HEK293T (cell line): ENCODE results near the gene RIMS1.

Experiments
- CTCF ChIA-PET: fragments of 350-600 bp; formaldehyde crosslinking; extraction: SDS; loops from one replicate; lab custom pipeline; 2021; ENCODE audit warnings: antibody characterized with exemption, inconsistent platforms; lab: Yijun Ruan, JAX
- POLR2A ChIA-PET: fragments of 350-600 bp; formaldehyde crosslinking; extraction: SDS; loops from one replicate; lab custom pipeline; 2020; ENCODE audit warnings: antibody characterized with exemption, inconsistent platforms; lab: Yijun Ruan, JAX
- DNase-seq: peaks from one replicate; pipeline ENCODE4 v3.0.0; 2012; ENCODE audit warnings: mixed read lengths; ENCODE audit errors: extremely low spot score
- ARNT ChIP-seq: fragments of 450-650 bp; IDR thresholded peaks from 2 replicates; pipeline ENCODE4 v1.6.1; 2017; ENCODE audit warnings: mild to moderate bottlenecking
- BHLHE40 ChIP-seq: fragments of 450-650 bp; IDR thresholded peaks from 2 replicates; pipeline ENCODE4 v1.6.1; 2016; ENCODE audit warnings: mild to moderate bottlenecking, moderate library complexity, borderline replicate concordance
- CTBP1 ChIP-seq: fragments of 450-650 bp; IDR thresholded peaks from 2 replicates; pipeline ENCODE4 v1.6.1; 2016; ENCODE audit warnings: borderline replicate concordance
- ELF4 ChIP-seq: fragments of 450-650 bp; IDR thresholded peaks from 2 replicates; pipeline ENCODE4 v1.6.1; 2017; ENCODE audit warnings: antibody characterized with exemption
- FOXA1 ChIP-seq: fragments of 450-650 bp; IDR thresholded peaks from 2 replicates; pipeline ENCODE4 v1.6.1; 2016; ENCODE audit warnings: mild to moderate bottlenecking
- FOXK2 ChIP-seq: fragments of 450-650 bp; IDR thresholded peaks from 2 replicates; pipeline ENCODE4 v1.6.1; 2016; ENCODE audit warnings: mild to moderate bottlenecking
- FOXM1 ChIP-seq: fragments of 450-650 bp; IDR thresholded peaks from 2 replicates; pipeline ENCODE4 v1.6.1; 2017; ENCODE audit warnings: mild to moderate bottlenecking, borderline replicate concordance
- HDGF ChIP-seq: fragments of 450-650 bp; IDR thresholded peaks from 2 replicates; pipeline ENCODE4 v1.6.1; 2017; ENCODE audit warnings: antibody characterized with exemption, borderline replicate concordance
- L3MBTL2 ChIP-seq: fragments of 450-650 bp; conservative IDR thresholded peaks from 2 replicates; pipeline ENCODE4 v1.6.1; 2016; ENCODE audit warnings: mild to moderate bottlenecking
- LEF1 ChIP-seq: fragments of 450-650 bp; IDR thresholded peaks from 2 replicates; pipeline ENCODE4 v1.6.1; 2017; ENCODE audit warnings: mild to moderate bottlenecking, borderline replicate concordance
- NFRKB ChIP-seq: fragments of 450-650 bp; IDR thresholded peaks from 2 replicates; pipeline ENCODE4 v1.6.1; 2016; ENCODE audit warnings: mild to moderate bottlenecking, moderate library complexity
- PKNOX1 ChIP-seq: fragments of 450-650 bp; IDR thresholded peaks from 2 replicates; pipeline ENCODE4 v1.6.1; 2016
- SP1 ChIP-seq: fragments of 450-650 bp; IDR thresholded peaks from 2 replicates; pipeline ENCODE4 v1.6.1; 2017
- SUZ12 ChIP-seq: fragments of 450-650 bp; IDR thresholded peaks from 2 replicates; pipeline ENCODE4 v1.6.1; 2016; ENCODE audit warnings: mild to moderate bottlenecking
- TARDBP ChIP-seq: fragments of 450-650 bp; IDR thresholded peaks from 2 replicates; pipeline ENCODE4 v1.6.1; 2016
- ZNF384 ChIP-seq: fragments of 450-650 bp; IDR thresholded peaks from 2 replicates; pipeline ENCODE4 v1.6.1; 2016

The RIMS1 gene

GRCh38 chr6:72283571-72283970 is 397.2 kb downstream of the RIMS1 start:
- ChIA-PET CTCF (no interaction called here), POLR2A (no interaction called here)
- no peak for DNase-seq
- no peak for TF ChIP-seq BHLHE40
- TF ChIP-seq ZNF384: no peak
- no peak for TF ChIP-seq SUZ12
- no peak for TF ChIP-seq L3MBTL2
- no peak for TF ChIP-seq NFRKB
- TF ChIP-seq PKNOX1: no peak
- no peak for TF ChIP-seq TARDBP
- no peak for TF ChIP-seq CTBP1
- no peak for TF ChIP-seq FOXM1
- TF ChIP-seq ARNT: no peak
- no peak for TF ChIP-seq SP1
- no peak for TF ChIP-seq FOXA1
- no peak for TF ChIP-seq LEF1
- TF ChIP-seq FOXK2: no peak
- TF ChIP-seq ELF4: no peak

- ChIA-PET CTCF (no interaction called here), POLR2A (no interaction called here)
- no peak for DNase-seq
- TF ChIP-seq NFRKB (no peak), HDGF (no peak), TARDBP (no peak), BHLHE40 (no peak), SP1 (no peak), SUZ12 (no peak), L3MBTL2 (no peak)
These were observed 400.6 kb downstream of the RIMS1 start for GRCh38 chr6:72286911-72287311.

GRCh38 chr6:72287801-72288200 is 401.5 kb downstream of the RIMS1 start:
- DNase-seq: no peak
- TF ChIP-seq NFRKB (no peak), SP1 (no peak), LEF1 (no peak), CTBP1 (no peak)
- ChIA-PET CTCF (no interaction called here), POLR2A (no interaction called here)

GRCh38 chr6:72288592-72288991 is 402.2 kb downstream of the RIMS1 start:
- ChIA-PET CTCF (no interaction called here), POLR2A (no interaction called here)
- DNase-seq: no peak
- no peak for TF ChIP-seq FOXK2
- TF ChIP-seq LEF1: no peak
- TF ChIP-seq L3MBTL2: no peak

- POLR2A ChIA-PET: no interaction called here
- TF ChIP-seq NFRKB: no peak
- TF ChIP-seq ARNT: no peak
- TF ChIP-seq ELF4: no peak
- TF ChIP-seq HDGF: no peak
- no peak for TF ChIP-seq LEF1
- no peak for TF ChIP-seq L3MBTL2
- no peak for TF ChIP-seq ZNF384
- no peak for TF ChIP-seq PKNOX1
- TF ChIP-seq SUZ12: no peak
- TF ChIP-seq FOXK2: no peak
- TF ChIP-seq CTBP1: no peak
- no peak for TF ChIP-seq TARDBP
- TF ChIP-seq FOXM1: no peak
- no peak for TF ChIP-seq FOXA1
- TF ChIP-seq SP1: no peak
- no peak for TF ChIP-seq BHLHE40
- no peak for DNase-seq
- CTCF ChIA-PET: no interaction called here
These were observed 404.3 kb downstream of the RIMS1 start for GRCh38 chr6:72290620-72291019.

GRCh38 chr6:72296375-72296774 is 410.0 kb downstream of the RIMS1 start:
- CTCF ChIA-PET: no interaction called here
- TF ChIP-seq ARNT (no peak), FOXK2 (no peak), SP1 (no peak), CTBP1 (no peak), HDGF (no peak), ELF4 (no peak), TARDBP (no peak), FOXM1 (no peak)
- POLR2A ChIA-PET: no interaction called here
- no peak for DNase-seq

- ChIA-PET POLR2A (no interaction called here), CTCF (no interaction called here)
- no peak for TF ChIP-seq TARDBP
- TF ChIP-seq ELF4: no peak
- TF ChIP-seq ARNT: no peak
- no peak for TF ChIP-seq CTBP1
- no peak for TF ChIP-seq FOXA1
- no peak for TF ChIP-seq PKNOX1
- no peak for TF ChIP-seq HDGF
- DNase-seq: no peak
These were observed 419.6 kb downstream of the RIMS1 start for GRCh38 chr6:72305971-72306370.
